Measurements from ENCODE around the gene TMEM89. TPM values are rescaled to one million over a fixed set of nuclear protein-coding genes. Genes with fewer than 3 reads are reported as not detected.

The TMEM89 gene
- total RNA-seq, 2 experiments from 2014 or later = not detected

DNA sequence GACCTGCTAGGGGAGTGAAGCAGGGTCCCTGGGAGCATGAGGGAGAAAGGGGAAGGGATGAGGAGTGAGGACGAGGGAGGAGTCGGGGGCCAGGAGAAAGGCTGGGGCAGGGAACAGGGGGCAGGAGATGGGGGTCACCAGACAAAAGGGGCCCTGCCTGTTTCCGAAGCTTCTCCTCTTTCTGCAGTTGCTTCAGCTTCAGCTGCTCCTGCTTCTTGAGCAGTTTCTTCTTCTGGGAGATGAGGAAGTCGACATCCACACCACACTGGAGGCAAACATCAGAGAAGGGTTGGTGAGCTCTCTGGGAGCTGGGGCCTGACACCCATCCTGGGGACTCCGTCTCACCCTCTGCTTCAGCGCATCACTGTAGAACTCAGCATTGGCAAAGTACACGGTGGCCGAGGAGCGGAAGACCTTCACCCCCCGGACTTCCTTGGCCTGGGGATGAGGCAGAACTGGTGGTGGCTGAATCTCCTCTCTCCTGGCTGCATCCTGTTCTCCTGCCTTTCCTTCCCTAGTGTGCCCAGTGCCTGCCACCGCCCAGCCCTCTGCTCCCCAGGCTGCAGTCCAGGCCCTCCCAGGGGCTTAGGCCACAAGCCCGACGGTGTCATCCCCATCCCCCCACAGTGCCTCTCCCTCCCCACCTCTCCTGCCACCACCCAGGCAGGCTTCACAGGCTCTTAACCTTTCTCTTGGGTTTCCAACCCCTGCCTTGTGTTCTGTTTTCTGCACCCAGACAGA lies 6.9 kb upstream of the TMEM89 start:
- CTCF ChIA-PET = no interaction called here
- POLR2A ChIA-PET = no interaction called here

DNA sequence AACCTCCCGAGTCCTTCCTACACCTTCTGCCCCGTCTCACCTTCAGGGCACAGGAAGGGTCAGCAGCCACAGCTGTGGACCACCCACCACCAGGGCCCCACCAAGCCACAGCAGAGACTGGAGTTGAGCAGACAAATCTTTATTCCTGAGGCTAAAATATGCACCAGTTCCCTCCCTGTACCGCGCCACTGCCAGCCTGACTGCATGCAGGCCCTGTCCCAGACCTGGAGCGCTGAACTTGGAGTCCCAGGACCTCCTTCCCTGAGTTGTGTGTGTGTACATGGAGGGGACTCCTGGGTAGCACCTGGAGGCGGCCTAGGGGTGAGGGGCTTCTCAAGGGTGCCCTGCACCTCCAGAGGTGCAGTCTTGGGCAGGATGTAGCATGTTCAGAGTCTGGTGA lies 4.0 kb upstream of the TMEM89 start:
- ChIA-PET POLR2A (no interaction called here), CTCF (interaction anchor here (1.4 kb wide), 1 partner anchor 9 kb away, joined by 4 read pairs; the partner anchor contains the start of gene SLC26A6)

DNA sequence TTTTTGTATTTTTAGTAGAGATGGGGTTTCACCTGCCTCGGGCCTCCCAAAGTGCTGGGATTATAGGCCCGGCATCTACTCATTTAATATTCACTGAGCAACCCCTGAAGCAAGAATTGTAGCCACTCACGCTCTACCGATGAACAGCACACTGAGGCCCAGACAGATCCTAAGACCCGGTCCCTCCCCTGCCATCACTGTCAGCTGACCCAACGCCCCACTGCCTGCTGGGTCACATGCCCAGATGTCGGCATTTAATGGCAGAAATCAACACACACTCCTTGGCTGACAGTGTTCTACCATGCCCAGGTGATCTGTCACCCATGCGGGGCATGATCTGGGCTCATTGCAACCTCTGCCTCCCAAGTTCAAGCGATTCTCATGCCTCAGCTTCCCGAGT lies 3.2 kb upstream of the TMEM89 start:
- POLR2A ChIA-PET = no interaction called here
- CTCF ChIA-PET = interaction anchor here (0.6 to 1.7 kb wide), 2 partner anchors 75 to 170 kb away, joined by 3 to 4 read pairs; no protein-coding TSS in a partner anchor

DNA sequence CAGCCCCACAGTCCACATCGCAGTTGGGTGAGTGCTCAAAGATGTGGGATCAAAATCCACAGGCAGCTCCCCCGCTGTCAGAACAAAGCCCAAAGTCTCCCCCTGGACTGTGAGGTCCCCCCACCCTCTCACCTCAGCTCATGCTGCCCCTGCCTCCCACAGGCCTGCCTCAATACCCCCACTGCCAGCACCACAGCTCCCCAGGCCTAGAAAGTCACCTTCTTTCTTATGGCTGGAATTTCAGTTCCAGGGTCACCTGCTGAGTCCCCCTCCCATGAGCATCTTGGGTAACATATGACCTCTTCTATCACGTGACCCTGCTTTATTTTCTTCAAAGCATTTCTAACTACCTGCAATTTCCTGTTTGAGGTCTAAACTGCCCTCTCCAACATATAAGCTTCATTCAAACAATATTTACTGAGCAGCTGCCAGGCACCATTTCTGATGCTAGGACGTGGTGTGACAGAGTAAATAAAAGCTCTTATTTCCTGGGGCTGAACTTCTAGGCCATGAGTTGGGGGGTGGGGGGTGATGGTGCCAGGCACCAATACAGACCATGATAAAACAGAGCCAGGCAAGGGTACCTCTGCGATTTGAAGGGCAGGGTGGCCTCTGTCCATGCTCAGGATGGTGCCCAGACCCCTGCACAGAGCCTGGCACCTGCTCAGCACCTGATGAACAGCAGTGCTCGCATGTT lies 2.4 kb upstream of the TMEM89 start:
- ChIA-PET CTCF (interaction anchor here (0.6 to 1.7 kb wide), 4 partner anchors 13 to 559 kb away, joined by 3 to 4 read pairs (median 4); no protein-coding TSS in a partner anchor), POLR2A (interaction anchor here (0.7 to 1.2 kb wide), 2 partner anchors 11 to 373 kb away, joined by 3 to 5 read pairs; partner anchors contain the start of gene SLC26A6)

DNA sequence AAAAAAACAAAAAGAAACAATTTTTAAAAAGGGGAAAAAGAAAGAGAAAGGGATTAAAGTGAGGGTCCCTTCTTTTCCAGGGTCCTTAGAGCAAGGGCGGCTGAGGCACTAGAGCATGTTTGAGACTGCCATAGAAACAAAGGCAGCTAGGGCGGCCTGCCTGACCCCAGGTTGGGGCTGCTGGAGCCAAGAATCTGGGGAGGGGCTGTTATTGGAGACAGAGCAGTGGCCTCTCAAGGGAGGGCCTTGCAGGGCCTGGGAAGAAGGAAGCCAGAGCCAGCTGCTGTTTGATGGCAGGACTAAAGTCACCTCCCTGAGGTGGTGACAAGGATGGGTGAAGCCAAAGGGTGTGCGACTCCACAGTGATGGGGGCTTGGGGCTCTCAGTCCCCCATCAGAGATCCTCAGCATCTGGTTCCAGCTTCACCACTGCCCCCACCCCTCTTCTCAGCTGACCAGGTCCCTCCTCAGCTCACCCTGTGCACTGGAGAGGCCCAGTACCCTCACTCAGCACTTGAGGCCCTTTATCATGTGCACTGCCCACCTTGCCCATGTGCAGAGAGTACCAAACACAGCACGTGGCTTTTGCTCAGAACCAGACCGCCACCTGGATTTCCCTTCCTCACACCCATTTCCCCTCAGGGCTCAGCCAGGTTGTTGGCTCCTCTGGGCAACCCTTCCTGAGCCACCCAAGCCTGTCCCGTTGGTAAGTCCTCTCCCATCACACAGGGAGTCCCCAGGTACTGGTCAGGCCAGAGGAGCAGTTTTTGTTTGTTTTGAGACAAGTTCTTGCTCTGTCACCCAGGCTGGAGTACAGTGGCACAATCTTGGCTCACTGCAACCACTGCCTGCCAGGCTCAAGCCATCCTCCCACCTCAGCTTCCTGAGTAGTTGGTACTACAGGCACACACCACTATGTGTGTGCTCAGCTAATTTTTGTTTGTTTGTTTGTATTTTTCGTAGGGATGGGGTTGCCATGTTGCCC lies 1.7 kb downstream of the TMEM89 start:
- POLR2A ChIA-PET = no interaction called here
- CTCF ChIA-PET = interaction anchor here (0.6 kb wide), 1 partner anchor 13 kb away, joined by 3 read pairs; no protein-coding TSS in a partner anchor

DNA sequence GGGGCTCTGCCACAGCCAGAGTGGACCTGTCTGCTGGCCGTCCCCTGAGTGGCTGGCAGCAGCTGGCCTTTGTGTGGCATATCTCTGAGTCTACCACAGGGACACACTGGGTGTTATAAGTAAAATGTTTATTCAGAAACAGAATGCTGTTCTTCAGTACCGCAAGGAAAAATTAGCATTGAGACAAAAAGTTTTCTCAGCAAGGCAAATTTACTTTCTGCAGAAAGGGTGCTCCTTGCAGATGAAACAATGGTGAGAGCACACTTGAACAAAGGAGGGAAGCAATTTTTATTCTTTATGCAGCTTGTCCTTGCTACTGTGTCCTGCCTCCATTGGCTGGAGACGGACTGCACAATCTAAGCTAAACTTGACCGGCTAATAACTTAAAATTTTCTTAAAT lies 4.0 kb downstream of the TMEM89 start:
- ChIA-PET POLR2A (no interaction called here), CTCF (interaction anchor here (1.3 kb wide), 1 partner anchor 19 kb away, joined by 4 read pairs; no protein-coding TSS in a partner anchor)

DNA sequence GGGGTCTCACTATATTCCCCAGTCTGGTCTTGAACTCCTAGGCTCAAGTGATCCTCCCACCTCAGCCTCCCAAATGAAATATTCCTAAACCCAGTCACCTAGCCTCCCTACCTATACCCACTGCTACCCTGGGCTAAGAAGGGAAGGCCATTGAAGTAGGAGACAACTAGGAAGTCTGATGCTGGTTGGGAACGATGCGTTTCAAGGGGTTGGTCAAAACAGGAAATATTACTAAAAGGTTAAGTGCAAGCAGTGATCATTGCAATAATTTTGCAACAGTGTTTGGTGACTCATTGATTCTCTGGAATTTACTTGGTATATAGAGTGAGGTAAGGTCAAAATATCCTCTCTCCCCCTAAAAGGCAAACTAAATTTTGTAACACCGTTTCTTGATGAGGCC lies 7.5 kb downstream of the TMEM89 start:
- POLR2A ChIA-PET = interaction anchor here (0.7 kb wide), 1 partner anchor 480 kb away, joined by 3 read pairs; the partner anchor contains the start of gene QRICH1
- CTCF ChIA-PET = interaction anchor here (0.6 to 2.1 kb wide), 6 partner anchors 20 to 169 kb away, joined by 3 to 7 read pairs (median 4); partner anchors contain the start of gene SLC26A6

DNA sequence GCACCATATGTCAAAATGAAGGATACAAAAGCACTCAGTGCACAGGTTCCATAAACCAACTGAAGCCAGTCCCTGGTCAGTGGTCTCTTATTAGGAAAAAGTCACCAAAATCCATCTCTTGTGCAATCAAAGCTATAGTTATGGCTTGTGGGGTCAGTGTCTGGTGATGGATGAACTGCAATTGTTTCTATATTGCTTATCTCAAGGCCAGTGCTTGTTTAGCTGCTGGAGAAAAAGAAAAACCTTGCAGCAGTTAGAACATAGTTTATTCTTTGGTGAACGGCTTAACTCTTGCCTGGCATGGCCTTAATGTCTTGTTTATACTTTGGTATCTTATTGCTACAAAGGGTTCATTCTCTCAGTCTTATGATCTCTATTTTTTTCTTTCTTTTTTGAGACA lies 9.3 kb downstream of the TMEM89 start:
- CTCF ChIA-PET = interaction anchor here (0.7 to 3.9 kb wide), 4 partner anchors 23 to 212 kb away, joined by 3 to 24 read pairs (median 4); partner anchors contain the start of gene SLC26A6
- POLR2A ChIA-PET = interaction anchor here (2.2 kb wide), 1 partner anchor 22 kb away, joined by 8 read pairs; the partner anchor contains the start of gene SLC26A6

DNA sequence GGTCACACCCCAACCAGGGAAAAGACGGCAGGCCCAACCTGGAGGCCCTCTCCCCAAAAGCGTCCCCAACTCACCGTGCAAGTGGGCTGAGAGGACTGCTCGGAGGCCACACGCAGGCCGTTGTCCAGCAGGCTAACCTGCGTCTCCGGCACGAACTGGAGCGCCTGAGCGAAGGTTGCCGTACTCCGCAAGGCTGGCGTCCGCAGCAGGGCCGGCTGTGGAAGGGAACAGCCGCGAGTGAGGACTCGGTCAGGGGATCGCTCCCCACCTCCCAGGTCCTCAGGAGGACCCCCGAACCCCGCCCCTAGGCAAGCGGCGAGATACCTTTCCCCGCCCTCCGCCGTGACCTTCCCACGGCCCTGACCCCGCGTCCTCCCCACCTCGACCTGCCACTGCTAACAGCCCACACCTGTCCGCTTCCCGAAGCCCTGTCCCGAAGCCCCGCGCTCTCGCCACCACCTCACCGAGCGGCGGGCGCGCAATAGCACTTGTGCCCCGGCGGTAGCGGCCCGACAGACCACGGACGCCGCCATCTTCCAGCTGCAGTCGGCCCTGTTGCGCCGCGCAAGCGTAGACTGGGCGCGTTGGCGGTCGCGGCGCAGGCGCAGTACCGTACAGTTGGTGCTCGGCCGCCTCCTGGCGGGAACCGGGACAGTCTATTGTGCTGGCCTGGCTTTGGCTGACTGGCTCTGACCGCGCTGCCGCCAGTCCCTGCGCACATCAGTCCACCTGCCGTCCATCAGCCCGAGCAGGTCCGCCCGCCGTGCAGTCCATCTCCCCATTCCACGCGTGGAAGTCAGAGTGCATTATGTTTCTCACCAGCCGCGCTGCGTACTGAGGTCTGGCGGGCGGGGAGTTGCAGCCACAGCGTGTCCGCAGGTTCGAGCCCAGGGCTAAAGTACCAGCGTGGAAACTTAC lies 12.2 kb downstream of the TMEM89 start, which contains the start of gene UQCRC1:
Gene UQCRC1, minus strand, starts transcription at position 559 of the 918 bp plus-strand sequence. Its CDS starts 26 bp downstream, at position 533.
- POLR2A ChIA-PET = interaction anchor here (0.7 kb wide), 1 partner anchor 1650 kb away, joined by 3 read pairs; no protein-coding TSS in a partner anchor
- CTCF ChIA-PET = interaction anchor here (1.6 to 3.9 kb wide), 3 partner anchors 26 to 339 kb away, joined by 3 to 24 read pairs (median 7); partner anchors contain the start of gene SLC26A6

DNA sequence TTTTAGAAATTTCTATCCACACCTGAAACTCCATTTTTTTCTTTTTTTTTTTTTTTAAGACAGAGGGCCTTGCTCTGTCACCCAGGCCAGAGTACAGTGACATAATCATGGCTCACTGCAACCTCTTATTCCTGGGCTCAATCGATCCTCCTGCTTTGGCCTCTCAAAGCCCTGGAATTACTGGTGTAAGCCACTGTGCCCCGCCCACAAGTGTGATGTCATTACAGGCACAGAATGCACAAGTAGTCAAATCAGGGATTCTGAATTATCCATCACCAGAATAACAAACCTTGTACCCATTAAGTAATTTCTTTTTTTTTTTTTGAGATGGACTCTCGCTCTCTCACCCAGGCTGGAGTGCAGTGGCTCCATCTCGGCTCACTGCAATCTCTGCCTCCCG lies 14.1 kb downstream of the TMEM89 start:
- CTCF ChIA-PET = interaction anchor here (1.3 kb wide), 1 partner anchor 207 kb away, joined by 4 read pairs; no protein-coding TSS in a partner anchor
- POLR2A ChIA-PET = no interaction called here

DNA sequence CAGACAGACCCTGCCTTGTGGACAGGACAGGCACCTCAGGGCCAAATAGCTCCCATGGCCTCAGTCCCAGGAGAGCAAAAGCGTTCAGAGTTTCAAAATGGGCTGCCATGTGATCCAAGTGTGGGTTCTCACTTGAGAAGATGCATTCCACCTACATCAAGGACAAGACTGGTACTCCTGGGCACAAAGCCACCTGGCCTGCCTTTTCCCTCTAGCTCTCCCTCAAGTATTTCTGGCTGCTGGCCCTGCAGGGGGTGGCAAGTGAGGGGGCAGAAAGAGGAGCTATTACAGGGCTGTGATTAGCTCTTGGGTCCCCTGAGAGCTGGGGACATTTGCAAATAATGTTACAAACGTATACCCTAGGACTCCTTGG lies 20.0 kb downstream of the TMEM89 start:
- ChIA-PET CTCF (interaction anchor here (0.7 kb wide), 1 partner anchor 27 kb away, joined by 4 read pairs; no protein-coding TSS in a partner anchor), POLR2A (interaction anchor here (0.6 to 0.7 kb wide), 2 partner anchors 34 to 727 kb away, joined by 3 read pairs; partner anchors contain the start of gene SLC26A6)

DNA sequence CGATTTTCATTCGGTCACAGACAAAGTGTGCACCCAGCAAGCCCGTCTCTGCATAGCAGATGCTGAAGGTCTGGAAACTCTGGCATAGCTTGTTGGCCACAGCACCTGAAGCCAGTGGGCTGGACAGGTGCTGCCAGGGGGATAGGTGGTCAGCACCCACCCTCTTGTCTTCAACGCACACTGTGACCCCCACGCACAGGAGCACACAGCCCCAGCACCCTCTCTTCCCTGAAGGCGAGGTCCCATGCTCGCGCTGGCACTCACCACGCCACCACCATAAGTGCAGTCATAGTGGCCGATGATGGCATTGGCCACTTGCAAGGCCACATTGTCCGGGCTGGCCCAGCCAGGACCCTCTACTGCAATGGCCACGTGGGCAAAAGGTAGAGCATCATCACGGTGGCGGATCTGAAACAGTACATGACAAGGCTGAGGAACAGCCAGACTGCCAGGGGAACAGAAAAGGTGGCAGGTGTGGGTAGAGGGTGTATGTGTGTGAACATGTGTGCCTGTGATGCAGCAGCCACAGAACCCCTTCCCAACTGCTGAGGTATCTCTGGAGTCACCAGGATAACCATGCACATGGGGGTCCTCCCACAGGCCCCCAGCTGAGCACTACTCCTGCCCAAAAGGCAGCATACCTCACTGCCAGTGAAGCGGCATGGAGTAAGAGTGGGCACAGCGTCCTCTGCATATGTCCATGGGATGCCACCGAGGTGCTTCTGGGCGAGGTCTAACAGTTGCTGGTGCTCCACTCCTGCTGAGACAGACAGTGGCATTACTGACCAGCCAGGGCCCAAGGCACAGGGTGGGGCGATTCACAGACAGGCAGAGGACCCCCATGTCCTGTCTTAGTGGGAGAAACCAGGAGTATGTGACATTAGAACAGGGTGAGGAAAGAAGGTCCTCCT lies 20.6 kb downstream of the TMEM89 start:
- ChIA-PET CTCF (interaction anchor here (0.7 kb wide), 1 partner anchor 26 kb away, joined by 4 read pairs; no protein-coding TSS in a partner anchor), POLR2A (interaction anchor here (0.7 kb wide), 1 partner anchor 727 kb away, joined by 3 read pairs; no protein-coding TSS in a partner anchor)

DNA sequence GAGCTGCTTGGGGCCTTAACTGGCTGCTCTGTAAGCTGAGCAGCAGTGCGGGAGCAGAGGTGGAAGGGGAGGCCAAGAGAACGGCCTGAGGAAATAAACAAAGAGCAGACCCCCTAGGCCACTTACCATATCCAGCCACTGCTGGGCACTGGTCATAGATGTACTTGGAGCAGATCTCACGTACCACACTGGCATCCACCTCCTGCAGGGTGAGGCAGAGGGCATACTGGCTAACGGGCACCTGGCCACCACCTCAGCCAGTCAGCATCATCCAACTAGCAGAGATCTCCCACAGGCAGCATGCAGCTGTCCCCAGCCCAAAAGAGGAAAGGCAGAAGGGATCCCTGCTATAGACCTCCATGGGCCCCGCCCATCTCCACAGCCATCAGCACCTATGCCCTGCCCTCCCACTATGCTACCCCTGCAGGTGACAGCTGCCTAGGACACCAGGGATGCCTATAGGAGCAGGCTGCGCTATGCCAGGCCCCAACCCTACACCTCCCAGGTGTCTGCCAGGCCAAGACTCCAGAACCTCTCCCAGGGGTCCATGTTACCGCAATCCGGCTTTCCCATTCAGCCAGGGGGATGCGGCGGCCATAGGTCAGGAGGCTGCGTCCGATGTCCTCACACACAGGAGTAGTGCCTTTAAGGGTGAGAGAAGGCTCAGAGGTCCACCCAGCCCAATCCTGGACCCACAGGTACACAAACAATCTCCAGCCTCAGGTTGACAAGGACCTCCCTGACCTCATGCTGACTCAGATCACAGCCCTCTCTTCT lies 21.9 kb downstream of the TMEM89 start:
- CTCF ChIA-PET = no interaction called here
- POLR2A ChIA-PET = interaction anchor here (0.5 kb wide), 1 partner anchor 33 kb away, joined by 3 read pairs; no protein-coding TSS in a partner anchor

DNA sequence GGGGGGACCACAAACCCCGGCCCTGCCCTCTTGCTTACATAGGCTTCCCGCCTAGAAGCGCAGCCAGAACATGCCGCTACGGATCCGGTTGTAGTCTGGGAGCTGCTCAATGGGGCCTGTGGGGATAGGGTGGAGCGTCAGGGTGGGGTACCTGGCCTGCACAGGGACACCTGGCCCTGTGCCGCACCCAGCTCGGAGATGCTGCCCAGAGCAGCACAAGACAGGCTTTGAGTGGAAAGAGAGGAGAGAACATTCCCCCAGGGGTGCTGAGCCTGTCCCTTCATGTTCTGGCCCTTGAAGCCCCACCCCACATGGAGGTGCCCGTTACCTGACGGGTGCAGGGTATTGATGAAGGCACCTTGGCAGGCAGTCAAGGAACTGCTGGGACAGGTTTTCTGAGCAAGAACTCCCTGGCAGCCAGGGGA lies 22.5 kb downstream of the TMEM89 start:
- POLR2A ChIA-PET = no interaction called here

DNA sequence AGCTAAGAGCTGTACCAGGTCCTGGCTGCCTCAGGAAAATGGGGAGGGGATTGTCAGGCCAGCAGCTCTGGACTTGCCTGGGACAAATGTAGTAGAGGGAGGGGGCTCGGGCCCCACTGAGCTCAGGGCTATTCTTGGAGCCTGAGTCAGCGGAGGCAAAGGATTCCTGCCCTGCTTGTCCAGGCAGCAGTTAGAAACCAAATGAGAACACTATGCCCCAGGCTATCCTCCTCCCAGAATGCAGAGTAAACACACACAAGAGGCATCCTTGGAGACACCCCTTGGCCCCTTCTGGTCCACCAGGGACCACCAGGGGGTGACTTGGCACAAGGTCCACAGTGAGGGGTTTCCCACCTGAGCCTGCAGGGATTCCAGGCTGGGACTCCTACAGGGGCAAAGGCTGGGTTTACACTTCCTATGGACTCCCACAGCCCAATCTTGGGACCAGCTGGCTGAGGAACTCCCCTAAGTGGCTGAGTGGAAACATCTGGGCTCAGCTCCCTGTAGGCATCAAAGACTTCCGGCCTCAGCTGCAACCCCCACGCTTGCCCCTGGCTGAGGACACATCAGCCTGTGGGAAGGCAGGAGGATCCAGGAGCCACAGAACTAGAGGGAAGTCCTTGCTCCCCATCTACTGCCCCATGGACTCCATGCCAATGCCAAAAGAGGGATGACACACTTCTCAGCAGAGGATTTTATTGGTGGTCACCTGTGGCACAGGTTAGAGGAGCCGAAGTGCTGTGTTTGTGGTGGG lies 23.1 kb downstream of the TMEM89 start:
- CTCF ChIA-PET = no interaction called here
- POLR2A ChIA-PET = no interaction called here

More for the DNA sequence above, 22.5 kb downstream of the TMEM89 start:
- CTCF ChIA-PET = no interaction called here

All from activated CD8-positive, alpha-beta memory T cell treated with anti-CD3 and anti-CD28 coated beads for 36 hours (primary cell).